Gastrocnemius medialis (tissue), 4 donors: Measurements from ENCODE around the gene DENND4C.

Experiments
- CTCF ChIP-seq, 5 experiments: fragments of 450-650 bp in 3 of 5; fragments of 200-600 bp in 2 of 5; sonication (generic) in 2 of 5; IDR thresholded peaks in 4 of 5; conservative IDR thresholded peaks in 1 of 5; 1 replicate in 4 of 5; 2 replicates in 1 of 5; pipeline ENCODE4 v1.5.1; 2016 to 2019; ENCODE audit warnings: antibody characterized with exemption in 5 of 5, mild to moderate bottlenecking in 3 of 5, moderate library complexity in 3 of 5
- POLR2A ChIP-seq, 2 donors: fragments of 450-650 bp; IDR thresholded peaks; one replicate each; pipeline ENCODE4 v1.6.1; 2017; ENCODE audit warnings: antibody characterized with exemption in 2 of 2, mild to moderate bottlenecking in 2 of 2, moderate library complexity in 2 of 2

DNA sequence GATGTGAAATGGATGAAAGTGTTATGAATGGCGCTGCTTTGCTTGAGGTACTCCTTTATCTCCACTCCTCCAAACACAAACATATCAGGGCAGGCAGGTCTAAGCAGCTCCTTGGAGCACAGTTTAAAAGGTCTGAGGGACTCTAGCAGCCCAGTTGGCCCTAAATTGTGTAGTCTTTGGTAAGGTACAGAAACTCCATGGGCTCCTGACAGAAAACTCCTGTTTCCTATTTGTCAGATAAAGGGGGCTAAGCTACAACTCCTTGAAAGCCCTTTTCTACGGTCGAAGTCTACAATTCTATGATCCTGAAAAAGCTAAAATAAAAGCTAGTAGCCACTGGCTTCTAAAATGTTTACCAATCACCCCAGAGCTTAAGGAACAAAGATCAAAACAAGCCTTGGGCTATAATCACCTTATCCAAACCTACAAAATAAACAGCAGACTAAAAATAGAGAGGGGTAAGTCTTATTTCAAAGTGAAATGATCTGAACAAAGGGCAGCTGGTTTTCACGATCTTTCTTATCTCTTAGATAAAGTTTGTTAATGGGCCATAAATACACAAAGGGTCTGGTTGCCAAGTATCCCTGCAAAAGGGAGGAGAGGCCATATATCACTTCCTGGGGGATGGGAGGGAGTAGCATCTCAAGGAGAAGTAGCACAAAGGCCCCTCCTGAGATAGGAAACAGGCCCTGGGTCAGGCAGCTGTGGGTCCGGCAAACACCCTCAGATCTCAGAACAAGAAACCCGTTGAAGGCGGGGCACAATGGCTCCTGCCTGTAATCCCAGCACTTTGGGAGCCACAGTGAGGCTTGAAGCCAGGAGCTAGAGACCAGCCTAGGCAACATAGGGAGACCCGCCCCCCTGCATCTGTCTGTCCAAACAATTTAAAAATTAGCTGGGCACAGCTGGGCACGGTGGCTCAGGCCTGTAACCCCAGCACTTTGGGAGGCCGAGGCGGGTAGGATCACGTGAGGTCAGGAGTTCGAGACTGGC lies 28.3 kb upstream of the DENND4C start:
- TF ChIP-seq CTCF (IDR thresholded peaks at IDR 0.05 in 4 of 5, conservative IDR thresholded peaks at IDR 0.05 in 1 of 5) = no peak
- TF ChIP-seq POLR2A (IDR thresholded peaks at IDR 0.05) = no peak
